ENCODE results near the gene OPCML.
"Not testable (repeated sequence)": the region's sequence is repeated elsewhere in the genome, so short reads cannot be mapped to it uniquely, and the experiment has no call there.

Gene OPCML

GRCh38 chr11:132421555-132421954, 1110.7 kb downstream of the OPCML start:
- no peak for DNase-seq (ENCODE audit: low read depth in 1 of 2, low spot score in 1 of 2)

GRCh38 chr11:132414451-132414850, 1117.8 kb downstream of the OPCML start:
- DNase-seq (ENCODE audit: low read depth in 1 of 2, low spot score in 1 of 2): no peak

GRCh38 chr11:132410383-132410782, 1121.9 kb downstream of the OPCML start:
- no peak for DNase-seq (ENCODE audit: low read depth in 1 of 2, low spot score in 1 of 2)

- DNase-seq (ENCODE audit: low read depth in 1 of 2, low spot score in 1 of 2): no peak
Measured at GRCh38 chr11:132409573-132410355, 1122.5 kb downstream of the OPCML start.

- DNase-seq (ENCODE audit: low read depth in 1 of 2, low spot score in 1 of 2): no peak
Measured at GRCh38 chr11:132408877-132409276, 1123.4 kb downstream of the OPCML start.

GRCh38 chr11:132405728-132406127, 1126.6 kb downstream of the OPCML start:
- DNase-seq (ENCODE audit: low read depth in 1 of 2, low spot score in 1 of 2): no peak

- no peak for DNase-seq (ENCODE audit: low read depth in 1 of 2, low spot score in 1 of 2)
Measured at GRCh38 chr11:132402071-132402684, 1130.1 kb downstream of the OPCML start.

- no peak for DNase-seq (ENCODE audit: low read depth in 1 of 2, low spot score in 1 of 2)
Measured at GRCh38 chr11:132396318-132396717, 1136.0 kb downstream of the OPCML start.

GRCh38 chr11:132395434-132395833, 1136.9 kb downstream of the OPCML start:
- DNase-seq (ENCODE audit: low read depth in 1 of 2, low spot score in 1 of 2): no peak

- DNase-seq (ENCODE audit: low read depth in 1 of 2, low spot score in 1 of 2): no peak
Measured at GRCh38 chr11:132379540-132379939, 1152.8 kb downstream of the OPCML start.

GRCh38 chr11:132373405-132374143, 1158.7 kb downstream of the OPCML start:
- no peak for DNase-seq (ENCODE audit: low read depth in 1 of 2, low spot score in 1 of 2)

GRCh38 chr11:132370114-132370513, 1162.2 kb downstream of the OPCML start:
- not testable (repeated sequence) for DNase-seq (ENCODE audit: low read depth in 1 of 2, low spot score in 1 of 2)

- no peak for DNase-seq (ENCODE audit: low read depth in 1 of 2, low spot score in 1 of 2)
Measured at GRCh38 chr11:132367293-132367692, 1165.0 kb downstream of the OPCML start.

GRCh38 chr11:132365650-132366049, 1166.7 kb downstream of the OPCML start:
- no peak for DNase-seq (ENCODE audit: low read depth in 1 of 2, low spot score in 1 of 2)

Measured in stimulated activated CD4-positive, alpha-beta T cell treated with anti-CD3 and anti-CD28 coated beads, Interleukin-15, amount 100 ng/mL, for 1 hour (primary cell).